ENCODE data around the gene C16orf54.

- TF ChIP-seq CTCF (IDR thresholded peaks at IDR 0.05), result no peak
- TF ChIP-seq POLR2A (IDR thresholded peaks at IDR 0.05), result no peak
Observed at GRCh38 chr16:29790949-29791844, 45.4 kb upstream of the C16orf54 start.
